GM19328 (cell line): ENCODE data around the gene CREBL2.
"Not testable (repeated sequence)": the region's sequence is repeated elsewhere in the genome, so short reads cannot be mapped to it uniquely, and the experiment has no call there.

Experiments
- ATAC-seq: cut with Tn5 transposase; IDR thresholded peaks from one replicate; pipeline ENCODE4 v1.9.1; 2021; ENCODE audit warnings: mild to moderate bottlenecking, moderate library complexity; ENCODE audit not compliant: unreplicated experiment

The CREBL2 gene

DNA sequence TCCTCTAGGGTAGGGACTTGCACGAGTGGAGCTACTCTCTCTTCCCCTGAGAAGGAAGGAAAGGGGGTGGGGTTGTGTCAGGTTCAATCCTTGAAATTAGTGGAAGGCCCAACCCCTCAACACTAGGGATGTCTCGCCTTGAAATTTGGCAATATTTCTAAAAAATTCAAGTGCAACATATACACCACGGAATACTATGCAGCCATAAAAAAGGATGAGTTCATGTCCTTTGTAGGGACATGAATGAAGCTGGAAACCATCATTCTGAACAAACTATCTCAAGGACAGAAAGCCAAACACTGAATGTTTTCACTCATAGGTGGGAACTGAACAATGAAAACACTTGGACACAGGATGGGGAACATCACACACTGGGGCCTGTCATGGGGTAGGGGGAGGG lies 15.1 kb upstream of the CREBL2 start:
- not testable (repeated sequence) for ATAC-seq

DNA sequence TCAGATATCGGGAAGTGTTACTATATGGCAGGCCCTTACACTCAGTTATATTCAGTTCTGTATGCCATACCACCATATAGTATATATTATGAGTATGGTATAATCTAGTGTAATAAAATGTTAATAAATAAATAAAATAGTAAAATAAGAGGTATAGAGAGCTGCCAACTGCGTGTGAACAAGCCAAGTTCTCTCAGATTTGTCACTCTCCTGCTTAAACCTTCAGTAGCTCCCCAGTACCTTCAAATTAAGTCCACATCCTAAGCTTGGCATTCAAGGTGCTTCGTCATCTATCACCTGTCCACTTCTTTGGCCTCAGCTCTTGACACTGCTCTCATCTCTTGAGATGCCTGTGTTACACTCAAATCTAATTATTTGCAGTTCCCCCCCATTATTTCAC lies 12.8 kb upstream of the CREBL2 start:
- no peak for ATAC-seq

GRCh38 chr12:12599750-12600643 lies 11.7 kb upstream of the CREBL2 start:
- ATAC-seq = no peak

GRCh38 chr12:12600659-12601058 lies 11.0 kb upstream of the CREBL2 start:
- no peak for ATAC-seq

- ATAC-seq = no peak
Measured at GRCh38 chr12:12604740-12605139, 6.9 kb upstream of the CREBL2 start.

GRCh38 chr12:12606781-12607589 lies 4.7 kb upstream of the CREBL2 start:
- ATAC-seq = no peak

GRCh38 chr12:12608557-12608957 lies 3.1 kb upstream of the CREBL2 start:
- no peak for ATAC-seq

GRCh38 chr12:12609692-12610091 lies 2.0 kb upstream of the CREBL2 start:
- ATAC-seq = no peak

GRCh38 chr12:12610711-12611110 lies 965 bp upstream of the CREBL2 start:
- ATAC-seq = no peak

GRCh38 chr12:12612358-12612757 lies 682 bp downstream of the CREBL2 start:
- no peak for ATAC-seq

DNA sequence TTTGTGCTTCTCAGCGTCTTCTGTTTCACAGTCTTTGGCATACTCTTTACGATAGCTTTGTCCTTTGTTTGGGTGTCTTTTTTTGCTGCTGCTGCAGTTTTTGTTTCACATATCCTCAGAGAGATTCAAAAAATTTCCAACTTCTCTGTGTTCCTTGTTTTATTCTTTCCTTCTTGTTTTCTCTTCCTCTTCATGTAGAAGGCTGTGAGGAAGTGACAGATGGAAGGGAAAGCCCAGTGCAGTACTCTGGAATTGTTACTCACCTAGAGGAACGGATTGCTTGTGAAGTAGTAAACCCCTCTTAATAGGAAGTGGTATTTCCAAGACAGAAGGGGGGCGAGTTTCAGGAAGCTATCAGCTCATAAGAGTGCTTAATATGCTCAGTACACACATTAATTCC lies 1.7 kb downstream of the CREBL2 start:
- no peak for ATAC-seq

GRCh38 chr12:12614342-12614741 lies 2.7 kb downstream of the CREBL2 start:
- ATAC-seq = no peak

DNA sequence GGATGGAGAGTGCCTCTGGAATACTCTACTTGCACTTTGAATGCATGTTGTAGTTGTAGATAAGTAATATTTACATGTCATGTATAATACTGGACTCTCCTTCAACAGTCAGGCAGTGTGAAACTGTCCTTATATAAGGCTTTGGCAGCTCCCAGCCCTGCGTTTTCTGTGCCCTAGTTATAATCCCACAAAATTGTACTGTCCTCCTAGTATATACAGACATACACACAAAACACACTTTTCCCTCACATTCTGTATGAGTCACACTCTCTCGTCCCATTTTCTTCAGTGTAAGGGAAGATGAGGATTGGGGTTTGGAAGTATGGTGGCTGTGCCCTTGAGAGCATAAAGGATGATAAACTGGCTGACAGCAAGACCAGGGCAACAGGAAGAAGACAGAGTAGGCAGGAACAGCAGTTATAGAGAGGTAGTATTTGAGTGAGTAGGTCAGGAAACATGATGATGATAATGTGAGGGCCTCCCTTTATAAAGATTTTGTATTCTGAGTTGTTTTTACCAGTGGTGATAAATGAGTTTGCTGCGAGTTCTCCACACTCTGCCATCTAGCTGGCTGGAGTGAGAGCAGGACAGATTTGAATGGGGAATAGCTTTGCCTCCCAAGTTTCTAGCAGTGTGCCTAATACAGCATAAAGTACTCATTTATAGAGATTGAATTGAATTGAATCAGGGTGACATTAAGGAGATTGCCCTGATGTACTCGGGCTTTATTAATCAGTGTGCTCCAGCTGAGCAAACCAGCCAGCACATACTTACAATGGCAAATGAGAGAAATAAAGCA lies 5.0 kb downstream of the CREBL2 start:
- ATAC-seq = no peak

GRCh38 chr12:12618064-12618463 lies 6.4 kb downstream of the CREBL2 start:
- ATAC-seq = not testable (repeated sequence)

DNA sequence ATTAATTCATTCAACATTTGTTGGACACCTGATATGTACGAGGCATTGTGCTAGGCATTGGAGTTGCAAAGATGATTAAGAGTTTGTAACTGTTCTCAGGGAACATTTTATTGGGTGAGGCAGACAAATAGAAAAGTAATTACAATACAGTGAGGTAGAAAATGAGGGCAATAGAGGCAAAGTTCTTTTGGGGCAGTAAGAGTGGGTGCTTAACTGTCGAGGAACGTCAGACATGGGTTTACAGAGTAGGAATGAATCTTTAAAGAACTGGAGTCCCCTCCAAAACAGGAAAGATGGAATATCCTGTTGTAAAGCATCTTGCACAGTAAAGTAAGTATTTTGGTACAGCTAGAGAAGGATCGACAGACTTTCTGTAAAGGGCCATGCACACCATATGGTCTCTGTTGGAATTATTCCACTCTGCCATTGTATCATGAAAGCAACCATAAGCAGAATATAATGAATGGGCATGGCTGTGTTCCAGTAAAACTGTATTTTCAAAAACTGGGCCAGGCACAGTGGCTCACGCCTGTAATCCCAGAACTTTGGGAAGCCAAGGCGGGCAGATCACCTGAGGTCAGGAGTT lies 9.1 kb downstream of the CREBL2 start:
- no peak for ATAC-seq

- ATAC-seq = no peak
Measured at GRCh38 chr12:12622418-12622817, 10.7 kb downstream of the CREBL2 start.

DNA sequence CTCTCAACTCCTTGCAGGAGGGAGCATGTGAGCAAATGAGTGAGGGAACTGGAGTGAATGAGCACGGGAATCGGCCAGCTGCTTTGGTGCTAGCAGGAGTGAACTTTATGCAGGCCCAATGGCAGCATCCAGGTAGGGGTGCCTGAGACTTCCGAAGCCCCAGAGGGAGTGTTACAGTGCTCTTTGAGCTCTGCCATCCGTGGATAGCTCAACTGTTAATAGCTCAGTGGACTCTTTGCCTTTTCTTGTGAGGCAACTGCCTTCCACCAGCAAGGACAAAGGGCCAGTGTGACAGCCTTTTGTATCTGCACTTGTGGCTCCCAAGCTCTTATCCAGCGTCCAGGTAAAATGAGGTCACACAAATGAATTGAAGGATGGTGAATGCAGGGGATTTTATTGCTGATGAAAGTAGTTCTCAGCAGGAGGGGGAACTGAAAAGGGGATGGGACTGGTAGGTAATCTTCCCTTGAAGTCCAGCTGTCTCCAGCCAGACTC lies 12.9 kb downstream of the CREBL2 start:
- ATAC-seq = no peak

- ATAC-seq = no peak
Measured at GRCh38 chr12:12626471-12626870, 14.8 kb downstream of the CREBL2 start.

DNA sequence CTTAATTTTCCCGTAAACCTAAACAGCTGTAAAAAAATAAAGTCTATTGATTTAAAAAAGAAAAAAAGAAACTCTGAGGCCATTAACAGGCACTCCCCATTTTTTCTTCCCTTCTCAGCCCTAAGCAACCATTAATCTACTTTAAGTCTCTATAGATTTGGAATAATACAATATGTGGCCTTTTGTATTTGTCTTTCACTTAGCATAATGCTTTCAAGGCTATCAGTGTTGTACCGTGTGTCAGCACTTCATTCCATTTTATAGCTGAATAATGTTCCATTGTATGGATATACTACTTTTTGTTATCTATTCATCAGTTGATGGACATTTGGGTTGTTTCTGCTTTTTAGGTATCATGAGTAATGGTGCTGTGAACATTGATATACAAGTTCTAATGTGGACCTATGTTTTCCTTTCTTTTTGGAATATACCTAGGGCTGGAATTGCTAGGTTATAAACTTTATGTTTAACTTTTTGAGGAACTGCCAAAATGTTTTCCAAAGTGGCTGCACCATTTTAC lies 15.7 kb downstream of the CREBL2 start:
- no peak for ATAC-seq

DNA sequence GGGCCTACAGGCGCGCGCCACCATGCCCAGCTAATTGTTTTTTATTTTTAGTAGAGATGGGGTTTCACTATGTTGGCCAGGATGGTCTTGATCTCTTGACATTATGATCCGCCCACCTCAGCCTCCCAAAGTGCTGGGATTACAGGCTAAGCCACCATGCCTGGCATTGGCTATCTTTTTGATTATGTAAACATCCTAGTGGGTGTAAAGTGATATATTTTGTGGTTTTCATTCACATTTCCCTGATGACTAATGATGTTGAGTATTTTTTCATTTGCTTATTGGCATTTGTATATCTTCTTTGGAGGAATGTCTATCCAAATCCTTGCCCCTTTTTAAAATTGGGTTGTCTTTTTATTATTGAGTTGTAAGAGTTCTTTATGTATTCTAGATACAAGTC lies 16.3 kb downstream of the CREBL2 start:
- ATAC-seq = no peak
